Mucosa of rectum (tissue), 2 donors: ENCODE results near the gene LAMB4.

ENCODE experiments used
- H3K27ac ChIP-seq, 2 donors: one replicate each; pipeline ENCODE4 v1.7.0; 2013; ENCODE audit warnings: inconsistent platforms in 2 of 2, low read depth in 2 of 2, low read length in 2 of 2
- H3K27me3 ChIP-seq, 2 donors: one replicate each; pipeline ENCODE4 v1.7.0; 2013; ENCODE audit warnings: low read length in 2 of 2; ENCODE audit not compliant: control insufficient read depth in 2 of 2, insufficient read depth in 2 of 2
- H3K36me3 ChIP-seq, 2 donors: one replicate each; pipeline ENCODE4 v1.7.0; 2013; ENCODE audit warnings: low read length in 2 of 2; ENCODE audit not compliant: control insufficient read depth in 2 of 2, insufficient read depth in 2 of 2
- H3K4me1 ChIP-seq, 2 donors: one replicate each; pipeline ENCODE4 v1.7.0; 2013; ENCODE audit warnings: low read length in 2 of 2, mild to moderate bottlenecking in 1 of 2; ENCODE audit not compliant: control insufficient read depth in 2 of 2, insufficient read depth in 2 of 2
- H3K4me3 ChIP-seq, 2 donors: one replicate each; pipeline ENCODE4 v1.7.0; 2013; ENCODE audit warnings: low read length in 2 of 2
- H3K9ac ChIP-seq, 2 donors: one replicate each; pipeline ENCODE4 v1.7.0; 2013; ENCODE audit warnings: low read length in 2 of 2, low read depth in 1 of 2, mild to moderate bottlenecking in 1 of 2
- H3K9me3 ChIP-seq, 2 donors: one replicate each; pipeline ENCODE4 v1.7.0; 2013; ENCODE audit warnings: low read length in 2 of 2; ENCODE audit not compliant: control insufficient read depth in 2 of 2
- donor health status: healthy.
- donor health status: Normal muscosa, but diverticular disease.

LAMB4 gene

DNA sequence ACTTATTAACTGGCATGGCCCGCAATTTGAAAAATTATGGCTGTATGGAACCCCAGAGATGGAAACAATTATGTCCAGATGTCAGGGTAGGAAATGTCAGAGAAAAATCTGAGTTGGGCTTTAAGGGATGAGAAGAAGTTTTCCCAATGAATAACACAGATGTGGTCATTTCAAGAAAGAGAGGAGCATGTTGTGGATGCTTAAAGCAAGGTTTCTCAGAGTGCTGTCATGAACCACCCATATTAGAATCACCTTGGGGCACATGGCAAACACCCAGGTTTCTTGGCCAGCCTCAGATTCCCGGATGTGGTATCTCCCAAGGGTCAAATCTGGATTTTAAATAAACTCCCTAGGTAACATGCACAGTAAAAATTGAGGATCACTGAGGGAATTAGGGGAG lies 43.6 kb downstream of the LAMB4 start:
- H3K9ac ChIP-seq, result no peak overlapping the region
- H3K27me3 ChIP-seq, result no peaks in the 10 kb centered on the region
- H3K36me3 ChIP-seq, result no peaks in the 10 kb centered on the region
- H3K9me3 ChIP-seq, result no peaks in the 10 kb centered on the region
- no peaks in the 10 kb centered on the region for H3K4me1 ChIP-seq
- H3K4me3 ChIP-seq, result no peak overlapping the region
- no peak overlapping the region for H3K27ac ChIP-seq

DNA sequence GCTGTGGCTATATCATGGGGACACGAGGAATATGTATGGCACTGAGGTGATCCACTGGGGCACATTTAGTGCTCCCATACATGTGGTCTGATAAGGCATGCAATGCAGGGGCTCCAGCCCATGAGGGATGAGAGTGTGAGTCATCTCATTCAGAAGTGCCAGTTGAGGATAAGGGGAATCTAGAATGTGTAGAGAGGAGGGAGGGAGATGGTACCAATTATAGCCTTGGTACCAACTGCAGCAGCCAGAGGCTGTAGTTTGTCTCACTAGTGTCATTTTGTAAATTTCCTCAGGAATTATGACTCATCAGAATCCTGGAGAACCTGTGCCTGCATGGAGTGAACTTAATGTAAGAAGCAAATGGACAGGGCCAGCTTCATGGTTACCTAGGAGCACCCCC lies 46.2 kb downstream of the LAMB4 start:
- Histone ChIP-seq H3K9ac (no peak overlapping the region), H3K4me3 (no peak overlapping the region), H3K27me3 (no peaks in the 10 kb centered on the region), H3K36me3 (no peaks in the 10 kb centered on the region), H3K9me3 (no peaks in the 10 kb centered on the region), H3K4me1 (peaks cover 0 to 4% of the 10 kb centered on the region in 2 donors), H3K27ac (no peak overlapping the region)

DNA sequence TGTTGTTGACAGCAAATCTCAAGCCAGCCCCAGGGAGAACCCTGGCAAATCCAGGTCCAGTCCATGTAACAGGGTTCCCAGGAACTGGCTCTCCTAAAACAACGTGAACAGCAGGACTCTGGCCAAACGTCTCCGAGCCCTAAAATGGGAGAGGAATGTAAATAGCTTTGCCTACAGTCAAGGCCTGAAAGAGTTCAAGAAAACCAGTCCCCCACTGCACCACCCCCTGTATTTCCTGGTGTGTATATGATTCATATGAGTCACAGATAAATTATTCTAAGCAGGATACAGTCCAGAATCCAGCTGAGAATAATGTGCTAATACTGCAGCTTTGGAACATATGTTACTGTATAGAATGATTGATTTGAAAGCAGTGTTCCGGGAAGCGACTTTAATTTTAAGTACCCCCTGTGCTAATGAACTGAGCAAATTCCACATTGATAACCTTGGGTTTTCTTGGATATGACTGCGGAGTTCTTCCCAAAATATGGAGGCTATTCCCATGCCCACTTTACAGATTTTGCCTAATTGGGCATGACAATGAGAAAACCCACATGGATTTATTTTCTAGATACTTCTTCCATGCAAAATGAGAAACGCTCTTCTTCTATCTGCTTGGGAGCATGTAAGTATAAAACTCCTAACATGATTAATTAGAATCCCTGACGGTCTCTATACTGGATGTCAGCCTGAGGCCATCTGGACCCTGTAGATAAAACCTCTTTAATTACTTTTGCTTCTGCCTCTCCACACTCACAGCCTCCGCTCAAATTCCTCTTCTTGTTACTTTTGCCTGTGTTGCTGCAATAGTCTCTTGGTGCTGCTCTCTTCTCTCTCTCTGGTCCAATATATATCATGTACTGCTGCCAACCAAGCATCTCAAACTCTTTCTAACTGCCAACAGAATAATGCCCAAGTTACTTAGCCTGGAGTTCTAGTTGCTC lies 50.2 kb downstream of the LAMB4 start:
- no peak overlapping the region for H3K9ac ChIP-seq
- H3K4me3 ChIP-seq, result no peak overlapping the region
- H3K9me3 ChIP-seq, result no peaks in the 10 kb centered on the region
- H3K27ac ChIP-seq, result peak overlapping the region in 1 of 2 donors; percentile 19
- H3K36me3 ChIP-seq, result no peaks in the 10 kb centered on the region
- H3K27me3 ChIP-seq, result no peaks in the 10 kb centered on the region
- H3K4me1 ChIP-seq, result peaks cover 0 to 4% of the 10 kb centered on the region in 2 donors

DNA sequence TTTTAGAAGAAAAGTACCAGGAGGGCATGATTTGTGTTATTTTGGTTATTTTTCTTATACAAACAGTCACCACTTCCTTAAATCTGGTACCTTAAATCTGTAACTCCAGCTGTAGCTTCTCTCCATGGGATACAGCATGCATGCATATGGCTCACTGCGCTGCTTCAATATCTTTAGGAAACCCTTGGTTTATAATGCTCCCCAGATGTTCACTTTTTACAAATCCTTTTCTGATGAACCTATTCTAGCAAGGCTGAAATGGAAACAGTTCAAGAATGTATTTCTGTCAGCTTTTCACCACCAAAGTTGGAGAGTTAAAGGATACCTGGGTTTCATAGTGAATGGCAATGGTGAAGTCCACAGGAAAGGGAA lies 50.9 kb downstream of the LAMB4 start:
- H3K27me3 ChIP-seq, result no peaks in the 10 kb centered on the region
- H3K4me1 ChIP-seq, result peaks cover 0 to 4% of the 10 kb centered on the region in 2 donors
- H3K36me3 ChIP-seq, result no peaks in the 10 kb centered on the region
- no peak overlapping the region for H3K4me3 ChIP-seq
- H3K27ac ChIP-seq, result peak overlapping the region in 1 of 2 donors; percentile 19
- H3K9me3 ChIP-seq, result no peaks in the 10 kb centered on the region
- H3K9ac ChIP-seq, result no peak overlapping the region

DNA sequence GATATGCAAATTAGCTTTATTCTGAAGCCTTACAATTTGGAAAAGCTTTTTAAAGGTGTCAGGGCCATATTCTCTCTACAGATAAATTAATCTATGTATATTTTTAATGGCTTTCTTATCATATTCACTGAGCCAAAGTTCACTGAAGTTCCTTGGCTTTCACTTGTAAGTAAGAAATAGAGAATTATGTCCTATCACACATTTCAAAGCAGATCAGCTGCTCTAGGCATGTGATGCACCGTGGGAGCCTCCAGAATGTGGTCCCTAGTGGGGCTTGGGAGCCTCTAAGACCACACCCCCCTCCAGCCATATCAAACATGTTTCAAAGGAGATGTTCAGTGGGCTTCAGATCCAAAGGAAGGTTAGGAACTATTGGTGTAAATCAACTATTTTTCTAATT lies 51.5 kb downstream of the LAMB4 start:
- Histone ChIP-seq H3K36me3 (no peaks in the 10 kb centered on the region), H3K9ac (no peak overlapping the region), H3K27ac (no peak overlapping the region), H3K4me3 (no peak overlapping the region), H3K9me3 (no peaks in the 10 kb centered on the region), H3K27me3 (no peaks in the 10 kb centered on the region), H3K4me1 (peaks cover 0 to 4% of the 10 kb centered on the region in 2 donors)

DNA sequence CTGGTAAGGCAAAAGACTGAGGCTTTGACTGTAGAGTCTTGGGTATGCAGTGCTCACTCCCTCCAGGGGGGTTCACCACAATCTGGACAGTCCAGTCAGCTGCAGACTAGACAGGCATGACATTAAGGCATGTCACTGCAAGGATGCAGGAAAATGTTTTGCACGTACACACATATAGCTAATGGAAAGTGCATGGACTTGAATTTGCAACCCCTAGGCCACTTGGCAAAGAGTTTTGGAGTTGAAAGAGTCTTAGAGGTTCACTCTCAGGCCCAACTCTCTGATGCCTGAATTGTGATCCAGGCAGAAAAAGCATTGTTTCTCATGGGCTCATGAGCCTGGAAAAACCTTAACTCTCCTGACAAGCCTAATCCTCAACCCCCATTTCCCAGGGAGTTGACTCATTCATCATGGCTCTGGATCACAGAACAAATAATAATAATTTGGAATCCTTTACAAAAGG lies 51.9 kb downstream of the LAMB4 start:
- Histone ChIP-seq H3K27me3 (no peaks in the 10 kb centered on the region), H3K9me3 (no peaks in the 10 kb centered on the region), H3K4me3 (no peak overlapping the region), H3K27ac (no peak overlapping the region), H3K36me3 (no peaks in the 10 kb centered on the region), H3K9ac (no peak overlapping the region), H3K4me1 (peaks cover 0 to 4% of the 10 kb centered on the region in 2 donors)

DNA sequence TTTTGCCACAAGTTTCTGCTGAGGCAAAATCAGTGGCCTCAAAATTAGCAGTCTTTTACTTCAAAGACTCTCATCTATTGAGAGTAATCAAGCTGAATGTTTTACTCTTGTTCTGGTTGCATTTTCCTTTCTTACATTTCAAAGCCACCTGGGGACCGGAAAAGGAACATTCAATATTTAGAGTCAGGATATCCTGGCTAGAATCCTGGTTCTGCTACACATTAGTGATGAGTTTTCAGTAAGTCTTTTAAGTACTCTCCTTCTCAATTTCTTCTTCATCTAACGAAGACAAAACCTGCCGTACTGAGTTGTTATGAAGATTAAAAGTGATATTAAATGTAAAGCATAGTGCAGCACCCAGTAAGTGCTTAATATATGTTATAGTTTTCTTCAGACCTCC lies 52.5 kb downstream of the LAMB4 start:
- H3K36me3 ChIP-seq, result no peaks in the 10 kb centered on the region
- H3K27me3 ChIP-seq, result no peaks in the 10 kb centered on the region
- H3K4me1 ChIP-seq, result peaks cover 0 to 4% of the 10 kb centered on the region in 2 donors
- H3K4me3 ChIP-seq, result no peak overlapping the region
- no peaks in the 10 kb centered on the region for H3K9me3 ChIP-seq
- no peak overlapping the region for H3K9ac ChIP-seq
- no peak overlapping the region for H3K27ac ChIP-seq

DNA sequence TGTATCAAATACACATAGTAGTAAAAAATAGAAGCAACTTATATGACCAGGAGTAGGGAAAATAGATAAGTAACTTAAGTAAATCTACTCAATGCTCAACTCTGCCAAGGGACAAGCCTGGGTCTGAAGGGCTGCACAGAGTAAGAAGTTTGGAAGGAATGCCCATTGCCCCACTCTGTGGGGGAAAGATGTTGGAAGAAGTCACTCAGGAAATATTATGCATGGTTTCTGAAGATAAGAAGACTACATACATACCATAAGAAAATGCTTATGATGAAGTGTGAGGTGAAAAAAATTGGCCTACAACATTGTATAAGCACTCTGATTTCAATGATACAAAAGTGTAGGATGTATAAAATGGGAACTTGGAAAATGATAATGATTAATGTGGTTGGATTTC lies 54.0 kb downstream of the LAMB4 start:
- Histone ChIP-seq H3K4me1 (peaks cover 0 to 4% of the 10 kb centered on the region in 2 donors), H3K27me3 (no peaks in the 10 kb centered on the region), H3K36me3 (no peaks in the 10 kb centered on the region), H3K9me3 (no peaks in the 10 kb centered on the region), H3K4me3 (no peak overlapping the region), H3K9ac (no peak overlapping the region), H3K27ac (no peak overlapping the region)

DNA sequence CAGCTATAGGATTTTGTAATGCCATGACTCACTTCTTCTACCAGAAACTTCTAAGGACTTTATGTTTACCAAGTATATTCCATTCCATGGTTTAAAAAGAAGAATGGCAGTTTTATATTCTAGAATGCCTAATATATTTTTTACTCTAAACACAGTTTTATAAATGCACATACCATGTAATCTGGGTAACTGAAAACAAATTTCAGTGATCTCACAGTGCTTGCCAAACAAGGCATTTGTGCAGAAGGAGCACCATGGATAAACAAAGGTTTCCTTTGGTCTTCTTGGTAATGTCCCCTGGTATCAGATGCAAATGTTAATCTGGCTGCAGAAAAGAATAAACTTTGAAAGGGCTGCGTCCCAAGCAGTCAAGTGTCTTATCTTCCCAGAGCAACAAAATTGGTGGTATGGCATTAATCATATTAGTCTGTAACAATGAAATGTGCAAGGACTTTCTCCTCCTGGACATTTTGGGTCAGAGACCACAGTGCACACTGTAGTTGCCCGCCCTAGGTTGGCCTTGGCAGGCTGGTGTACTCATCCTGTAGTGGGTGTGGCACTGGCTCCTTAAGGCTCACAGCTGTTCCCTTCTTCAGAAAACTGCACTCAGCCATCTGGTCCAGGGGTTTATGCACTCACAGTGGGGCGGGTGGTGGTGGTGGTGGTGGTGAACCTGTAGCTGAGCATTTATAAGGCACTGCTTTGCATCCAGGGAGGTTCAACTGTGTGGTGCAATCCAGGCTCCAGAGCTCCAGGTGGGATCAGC lies 56.7 kb downstream of the LAMB4 start:
- H3K4me3 ChIP-seq, result no peak overlapping the region
- H3K27ac ChIP-seq, result no peak overlapping the region
- no peaks in the 10 kb centered on the region for H3K9me3 ChIP-seq
- no peak overlapping the region for H3K9ac ChIP-seq
- no peaks in the 10 kb centered on the region for H3K36me3 ChIP-seq
- H3K27me3 ChIP-seq, result no peaks in the 10 kb centered on the region
- no peaks in the 10 kb centered on the region for H3K4me1 ChIP-seq

DNA sequence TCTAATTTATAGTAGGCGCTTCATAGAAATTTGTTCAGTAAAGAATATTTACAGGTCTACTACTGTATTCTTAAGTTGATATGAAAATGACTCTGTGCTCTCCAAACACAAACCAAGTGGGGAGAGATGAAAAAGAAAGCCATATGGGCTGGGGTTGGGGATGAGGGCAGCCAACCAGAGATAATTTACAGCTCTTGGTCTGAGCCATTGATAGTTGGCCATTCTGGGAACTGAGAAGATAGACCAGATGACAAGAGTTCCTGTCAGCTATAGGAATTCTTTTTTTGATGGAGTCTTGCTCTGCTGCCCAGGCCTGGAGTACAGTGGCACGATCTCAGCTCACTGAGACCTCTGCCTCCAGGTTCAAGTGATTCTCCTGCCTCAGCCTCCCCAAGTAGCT lies 57.4 kb downstream of the LAMB4 start:
- no peak overlapping the region for H3K4me3 ChIP-seq
- H3K9me3 ChIP-seq, result no peaks in the 10 kb centered on the region
- H3K36me3 ChIP-seq, result no peaks in the 10 kb centered on the region
- no peaks in the 10 kb centered on the region for H3K27me3 ChIP-seq
- no peaks in the 10 kb centered on the region for H3K4me1 ChIP-seq
- no peak overlapping the region for H3K9ac ChIP-seq
- H3K27ac ChIP-seq, result no peak overlapping the region
